GM12892 (cell line): ENCODE data around the gene MOB3B.

ENCODE experiments used
- POLR2A ChIP-seq: IDR thresholded peaks from 2 replicates; pipeline ENCODE4 v1.6.1; 2011; ENCODE audit warnings: low read depth, low read length, control low read depth
- POLR2AphosphoS5 ChIP-seq: IDR thresholded peaks from 2 replicates; pipeline ENCODE4 v1.6.1; 2011; ENCODE audit warnings: low read depth, low read length, control low read depth
- TAF1 ChIP-seq: IDR thresholded peaks from 2 replicates; pipeline ENCODE4 v1.6.1; 2011; ENCODE audit warnings: low read depth, mild to moderate bottlenecking, control low read depth, low read length, borderline replicate concordance

DNA sequence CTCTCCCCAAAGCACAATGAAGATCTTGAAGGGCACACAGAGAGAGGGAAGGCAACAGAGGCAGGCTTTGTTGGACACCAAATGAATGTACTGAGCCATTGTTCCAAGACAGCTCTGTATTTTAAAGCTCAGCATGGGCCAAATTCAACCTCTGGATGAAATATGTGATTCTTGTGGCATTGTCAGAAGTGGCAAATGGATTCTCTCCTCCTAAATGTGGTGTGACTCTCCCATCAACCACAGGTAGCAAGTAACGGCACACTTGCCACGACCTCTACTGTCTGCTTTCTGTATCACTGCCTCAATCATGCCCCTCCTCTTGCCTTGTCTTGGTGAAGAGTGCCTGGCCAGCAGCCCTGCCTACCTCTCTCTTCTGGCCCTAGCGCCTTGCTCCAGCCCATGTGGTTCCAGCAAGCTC is 6.1 kb upstream of the MOB3B start:
- TF ChIP-seq POLR2A (no peak), POLR2AphosphoS5 (no peak), TAF1 (no peak)
